Measurements from ENCODE around the gene SMAD4.

Gene SMAD4

GRCh38 chr18:51041677-51042352, 11.8 kb downstream of the SMAD4 start:
- ChIA-PET POLR2A (interaction anchor here (1.7 kb wide), 1 partner anchor 12 kb away, joined by 4 read pairs; the partner anchor contains the start of gene SMAD4), CTCF (interaction anchor here (1.4 to 7.0 kb wide), 6 partner anchors 9 to 221 kb away, joined by 4 to 52 read pairs (median 5); partner anchors contain the start of gene SMAD4)

GRCh38 chr18:51044928-51045585, 15.0 kb downstream of the SMAD4 start:
- no peak for TF ChIP-seq CTCF (IDR thresholded peaks at IDR 0.05; ENCODE audit: control extremely low read depth, extremely low read depth, low read depth, missing control alignments)
- no peak for DNase-seq (ENCODE audit: extremely low spot score)
- CTCF ChIA-PET, result interaction anchor here (0.8 to 1.5 kb wide), 4 partner anchors 10 to 15 kb away, joined by 3 to 5 read pairs (median 3); no protein-coding TSS in a partner anchor
- POLR2A ChIA-PET, result no interaction called here

More at GRCh38 chr18:51041677-51042352, 11.8 kb downstream of the SMAD4 start:
- no peak for TF ChIP-seq CTCF (IDR thresholded peaks at IDR 0.05; ENCODE audit: control extremely low read depth, extremely low read depth, low read depth, missing control alignments)
- DNase-seq (ENCODE audit: extremely low spot score), result no peak

- CTCF ChIA-PET, result interaction anchor here (1.5 kb wide), 1 partner anchor 11 kb away, joined by 7 read pairs; no protein-coding TSS in a partner anchor
- POLR2A ChIA-PET, result no interaction called here
- no peak for DNase-seq (ENCODE audit: extremely low spot score)
- TF ChIP-seq CTCF (IDR thresholded peaks at IDR 0.05; ENCODE audit: control extremely low read depth, extremely low read depth, low read depth, missing control alignments), result no peak
These were observed 18.2 kb downstream of the SMAD4 start for GRCh38 chr18:51048190-51048589.

- no peak for DNase-seq (ENCODE audit: extremely low spot score)
- ChIA-PET CTCF (interaction anchor here (1.2 to 3.3 kb wide), 3 partner anchors 9 to 228 kb away, joined by 3 to 52 read pairs (median 15); partner anchors contain the start of gene MRO), POLR2A (no interaction called here)
- no peak for TF ChIP-seq CTCF (IDR thresholded peaks at IDR 0.05; ENCODE audit: control extremely low read depth, extremely low read depth, low read depth, missing control alignments)
These were observed 19.1 kb downstream of the SMAD4 start for GRCh38 chr18:51049137-51049536.

- peak; percentile 70 for TF ChIP-seq CTCF (IDR thresholded peaks at IDR 0.05; ENCODE audit: control extremely low read depth, extremely low read depth, low read depth, missing control alignments)
- ChIA-PET CTCF (interaction anchor here (0.7 to 3.3 kb wide), 24 partner anchors 11 to 235 kb away, joined by 3 to 52 read pairs (median 5); partner anchors contain the start of genes MRO and SMAD4), POLR2A (no interaction called here)
- DNase-seq (ENCODE audit: extremely low spot score), result peak; percentile 30
These were observed 21.2 kb downstream of the SMAD4 start for GRCh38 chr18:51051105-51051712.

- CTCF ChIA-PET, result interaction anchor here (1.0 to 5.0 kb wide), 4 partner anchors 15 to 235 kb away, joined by 3 to 25 read pairs (median 4); no protein-coding TSS in a partner anchor
- no peak for TF ChIP-seq CTCF (IDR thresholded peaks at IDR 0.05; ENCODE audit: control extremely low read depth, extremely low read depth, low read depth, missing control alignments)
- no peak for DNase-seq (ENCODE audit: extremely low spot score)
- POLR2A ChIA-PET, result no interaction called here
These were observed 23.8 kb downstream of the SMAD4 start for GRCh38 chr18:51053814-51054213.

All from GM10248 (cell line).